HL-60 (cell line): ENCODE data around the gene COG2.

Experiments used
- DNase-seq, 2 experiments: peaks; one replicate each; pipeline ENCODE4 v3.0.0-alpha.2; 2010 to 2020; ENCODE audit warnings: low read depth in 1 of 2, low spot score in 1 of 2
- H3K27ac ChIP-seq: fragments of 250-450 bp; sonication (Bioruptor Pico); replicated peaks from 2 replicates; pipeline ENCODE4 v1.5.1; 2020; ENCODE audit warnings: mild to moderate bottlenecking, moderate library complexity
- H3K27me3 ChIP-seq: fragments of 250-450 bp; sonication (Bioruptor Pico); 2 replicates; pipeline ENCODE4 v1.5.1; 2021; ENCODE audit warnings: mild to moderate bottlenecking, moderate library complexity; ENCODE audit not compliant: insufficient read depth, poor library complexity, severe bottlenecking
- H3K4me3 ChIP-seq: replicated peaks from 2 replicates; pipeline ENCODE4 v1.5.1; 2011; ENCODE audit warnings: mild to moderate bottlenecking, control low read depth, low read length; ENCODE audit not compliant: insufficient read depth
- CTCF ChIP-seq: IDR thresholded peaks from one replicate; pipeline ENCODE4 v1.5.1; 2011; ENCODE audit warnings: low read length, control low read depth, inconsistent platforms; ENCODE audit not compliant: insufficient read depth
- GABPA ChIP-seq: IDR thresholded peaks from 2 replicates; pipeline ENCODE4 v1.6.1; 2012; ENCODE audit warnings: low read depth
- POLR2AphosphoS5 ChIP-seq: IDR thresholded peaks from 2 replicates; pipeline ENCODE4 v1.6.1; 2012; ENCODE audit warnings: low read depth
- REST ChIP-seq: IDR thresholded peaks from 2 replicates; pipeline ENCODE4 v1.6.1; 2012; ENCODE audit warnings: low read depth; ENCODE audit not compliant: insufficient replicate concordance
- SPI1 ChIP-seq: IDR thresholded peaks from 2 replicates; pipeline ENCODE4 v1.6.1; 2012; ENCODE audit warnings: low read depth, mild to moderate bottlenecking, borderline replicate concordance

COG2 gene

GRCh38 chr1:230679192-230679591 is 36.9 kb downstream of the COG2 start:
- Histone ChIP-seq H3K27me3 (no peaks in the 10 kb centered on the region), H3K27ac (no peak overlapping the region), H3K4me3 (no peak overlapping the region)
- DNase-seq: no peak
- TF ChIP-seq REST (no peak), GABPA (no peak), POLR2AphosphoS5 (no peak), CTCF (no peak), SPI1 (no peak)

GRCh38 chr1:230679825-230680224 is 37.5 kb downstream of the COG2 start:
- Histone ChIP-seq H3K27ac (no peak overlapping the region), H3K4me3 (no peak overlapping the region), H3K27me3 (no peaks in the 10 kb centered on the region)
- no peak for DNase-seq
- TF ChIP-seq REST (no peak), GABPA (no peak), POLR2AphosphoS5 (no peak), SPI1 (no peak), CTCF (no peak)

GRCh38 chr1:230680300-230681025 is 38.2 kb downstream of the COG2 start:
- no peak overlapping the region for H3K27ac ChIP-seq
- no peaks in the 10 kb centered on the region for H3K27me3 ChIP-seq
- TF ChIP-seq REST (no peak), SPI1 (no peak), GABPA (no peak), POLR2AphosphoS5 (no peak)
- DNase-seq: no peak
- H3K4me3 ChIP-seq: no peak overlapping the region
